Esophagus squamous epithelium (tissue), 5 donors: ENCODE results near the gene HOXA13. TPM values are rescaled to one million over a fixed set of nuclear protein-coding genes. Genes with fewer than 3 reads are reported as not detected.

Source experiments
- DNase-seq: peaks from one replicate; lab custom pipeline; 2025; lab: John Stamatoyannopoulos, UW
- H3K27ac ChIP-seq, 4 donors: fragments of 200-600 bp; sonication (generic); one replicate each; pipeline ENCODE4 v1.5.1; 2016 to 2019; ENCODE audit warnings: mild to moderate bottlenecking in 1 of 4
- H3K27me3 ChIP-seq, 4 donors: fragments of 200-600 bp; sonication (generic); 1 replicate in 3 of 4; 2 replicates in 1 of 4; pipeline versions ENCODE4 v1.5.1 to v1.6.0; 2017 to 2021; ENCODE audit warnings: antibody characterized with exemption in 1 of 4
- H3K36me3 ChIP-seq, 3 donors: fragments of 200-600 bp; sonication (generic); one replicate each; pipeline ENCODE4 v1.5.1; 2016 to 2019
- H3K4me1 ChIP-seq, 3 donors: fragments of 200-600 bp; sonication (generic); one replicate each; pipeline ENCODE4 v1.5.1; 2017 to 2019
- H3K4me3 ChIP-seq, 4 donors: fragments of 200-600 bp; sonication (generic); 1 replicate in 3 of 4; 2 replicates in 1 of 4; pipeline ENCODE4 v1.5.1; 2016 to 2019; ENCODE audit warnings: mild to moderate bottlenecking in 2 of 4, moderate library complexity in 1 of 4
- H3K9me3 ChIP-seq, 3 donors: fragments of 200-600 bp; sonication (generic); one replicate each; pipeline ENCODE4 v1.5.1; 2016 to 2019
- CTCF ChIP-seq, 6 experiments: fragments of 450-650 bp in 4 of 6; fragments of 200-600 bp in 2 of 6; sonication (generic) in 2 of 6; IDR thresholded peaks; one replicate each; pipeline ENCODE4 v1.5.1; 2016 to 2019; ENCODE audit warnings: antibody characterized with exemption in 6 of 6, mild to moderate bottlenecking in 4 of 6, moderate library complexity in 4 of 6
- POLR2A ChIP-seq, 4 donors: fragments of 450-650 bp; IDR thresholded peaks; one replicate each; pipeline ENCODE4 v1.6.1; 2017; ENCODE audit warnings: antibody characterized with exemption in 4 of 4, mild to moderate bottlenecking in 4 of 4, moderate library complexity in 3 of 4
- WGBS, 2 donors: methylation state at CpG; one replicate each; pipeline ENCODE4 v1.1.5; 2018; 5-methylcytosine and 5-hydroxymethylcytosine counted together
- intact Hi-C: fragments of 100-400 bp; cut with DNase I; formaldehyde crosslinking; loops from one replicate; pipeline ENCODE4 v1.15.0; 2022
- total RNA-seq, 4 donors: library from RNA; depleted of rRNA; stranded (reverse); fragments of >200 nt; gene quantifications; one replicate each; pipeline ENCODE4 v1.1.0, GENCODE V29; 2016
- donor health status: DM: yes; HTN: yes; CAD: no.

Gene HOXA13
- total RNA-seq, 4 donors from 2014 or later: not detected

GRCh38 chr7:27166531-27167505 is 33.1 kb downstream of the HOXA13 start:
- H3K27me3 ChIP-seq: peaks cover 49 to 100% (median 77%) of the 10 kb centered on the region in 4 donors
- peak overlapping the region in 2 of 4 donors; percentile 41 to 51 for H3K4me3 ChIP-seq
- no peak overlapping the region for H3K27ac ChIP-seq
- no peak for TF ChIP-seq CTCF (IDR thresholded peaks at IDR 0.05)
- no peak for TF ChIP-seq POLR2A (IDR thresholded peaks at IDR 0.05)
- 22 to 38% methylated on average over 29 to 38 of the region's 50 CpGs for WGBS, 2 donors
- intact Hi-C loops: loop anchor here (5.0 to 10.0 kb wide), 2 partner anchors 790 to 1312 kb away; no protein-coding TSS in a partner anchor
- no peak for DNase-seq
- H3K9me3 ChIP-seq: no peaks in the 10 kb centered on the region
- peaks cover 21 to 65% (median 32%) of the 10 kb centered on the region in 3 donors for H3K4me1 ChIP-seq
- no peaks in the 10 kb centered on the region for H3K36me3 ChIP-seq

GRCh38 chr7:27165996-27166530 is 33.8 kb downstream of the HOXA13 start:
- WGBS, 2 donors: 20 to 23% methylated on average over 8 to 11 of the region's 46 CpGs
- Histone ChIP-seq H3K9me3 (no peaks in the 10 kb centered on the region), H3K4me3 (peak overlapping the region in 3 of 4 donors; percentile 7 to 51 (median 41)), H3K4me1 (peaks cover 21 to 65% (median 37%) of the 10 kb centered on the region in 3 donors), H3K36me3 (no peaks in the 10 kb centered on the region), H3K27me3 (peaks cover 43 to 100% (median 73%) of the 10 kb centered on the region in 4 donors), H3K27ac (no peak overlapping the region)
- no peak for TF ChIP-seq CTCF (IDR thresholded peaks at IDR 0.05)
- TF ChIP-seq POLR2A (IDR thresholded peaks at IDR 0.05): no peak
- intact Hi-C loops: loop anchor here (5.0 to 10.0 kb wide), 2 partner anchors 789 to 1311 kb away; no protein-coding TSS in a partner anchor
- no peak for DNase-seq

- no peak for DNase-seq
Observed at GRCh38 chr7:27165089-27165995, 34.5 kb downstream of the HOXA13 start, which contains the start of gene HOXA9. Gene HOXA9 (minus strand): TSS chr7:27165537. CDS start chr7:27165457, 80 bp downstream.

More at GRCh38 chr7:27165089-27165995, 34.5 kb downstream of the HOXA13 start, which contains the start of gene HOXA9:
- TF ChIP-seq CTCF (IDR thresholded peaks at IDR 0.05) (no peak), POLR2A (IDR thresholded peaks at IDR 0.05) (peak in 1 of 4 donors; percentile 4)
- Histone ChIP-seq H3K4me1 (peaks cover 28 to 71% (median 44%) of the 10 kb centered on the region in 3 donors), H3K4me3 (peak within 1 kb of the TSS; percentile 8 to 51 (median 26)), H3K36me3 (no peaks in the 10 kb centered on the region), H3K27me3 (peaks cover 37 to 99% (median 69%) of the 10 kb centered on the region in 4 donors), H3K9me3 (no peaks in the 10 kb centered on the region), H3K27ac (peak within 1 kb of the TSS in 1 of 4 donors; percentile 21)
- WGBS, 2 donors: 12 to 16% methylated on average over 25 to 42 of the region's 82 CpGs
- intact Hi-C loops: loop anchor here (5.0 to 10.0 kb wide), 2 partner anchors 788 to 1311 kb away; no protein-coding TSS in a partner anchor
